ENCODE data around the gene NINJ1.

NINJ1 gene

DNA sequence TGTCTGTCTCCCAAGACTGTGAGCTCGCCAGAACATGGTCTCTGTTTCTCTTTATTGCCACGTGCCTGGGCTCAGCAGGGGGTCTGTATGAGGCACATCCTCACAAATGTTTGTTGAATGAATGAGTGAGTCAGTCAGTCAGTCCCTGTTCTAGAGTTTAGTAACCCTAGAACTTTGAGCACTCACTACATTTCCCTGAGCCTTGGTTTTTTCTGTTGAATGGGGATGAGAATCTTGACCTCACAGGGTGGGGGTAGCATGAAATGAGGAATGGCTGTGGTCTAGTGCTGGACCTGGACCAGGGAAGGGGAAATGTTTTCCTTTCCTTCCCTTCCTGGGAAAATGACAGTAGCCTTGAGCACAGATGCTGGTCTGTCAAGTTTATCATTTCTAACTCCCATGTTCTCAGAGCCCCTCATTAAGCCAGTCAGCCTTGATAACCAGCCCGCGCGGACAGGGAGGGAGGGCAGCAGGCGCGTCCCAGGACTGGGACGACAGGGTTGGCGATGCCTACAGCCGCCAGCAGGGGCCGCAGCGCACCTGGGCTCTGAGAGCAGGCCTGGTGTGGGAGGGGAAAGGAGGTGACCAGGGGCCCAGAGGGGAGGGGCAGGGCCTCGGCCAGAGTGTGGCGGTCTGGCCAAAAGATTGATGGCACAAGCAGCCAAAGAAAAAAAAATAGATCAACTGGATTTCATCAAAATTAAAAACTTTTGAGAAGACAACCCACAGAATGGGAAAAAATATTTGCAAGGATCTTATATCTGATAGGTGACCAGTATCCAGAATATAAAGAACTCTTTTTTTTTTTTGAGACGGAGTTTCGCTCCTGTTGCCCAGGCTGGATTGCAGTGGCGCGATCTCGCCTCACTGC lies 25.8 kb upstream of the NINJ1 start:
- peak; percentile 81 to 87 for DNase-seq

- DNase-seq: peak; percentile 64 to 73
Measured at GRCh38 chr9:93156475-93157008, 22.5 kb upstream of the NINJ1 start.

DNA sequence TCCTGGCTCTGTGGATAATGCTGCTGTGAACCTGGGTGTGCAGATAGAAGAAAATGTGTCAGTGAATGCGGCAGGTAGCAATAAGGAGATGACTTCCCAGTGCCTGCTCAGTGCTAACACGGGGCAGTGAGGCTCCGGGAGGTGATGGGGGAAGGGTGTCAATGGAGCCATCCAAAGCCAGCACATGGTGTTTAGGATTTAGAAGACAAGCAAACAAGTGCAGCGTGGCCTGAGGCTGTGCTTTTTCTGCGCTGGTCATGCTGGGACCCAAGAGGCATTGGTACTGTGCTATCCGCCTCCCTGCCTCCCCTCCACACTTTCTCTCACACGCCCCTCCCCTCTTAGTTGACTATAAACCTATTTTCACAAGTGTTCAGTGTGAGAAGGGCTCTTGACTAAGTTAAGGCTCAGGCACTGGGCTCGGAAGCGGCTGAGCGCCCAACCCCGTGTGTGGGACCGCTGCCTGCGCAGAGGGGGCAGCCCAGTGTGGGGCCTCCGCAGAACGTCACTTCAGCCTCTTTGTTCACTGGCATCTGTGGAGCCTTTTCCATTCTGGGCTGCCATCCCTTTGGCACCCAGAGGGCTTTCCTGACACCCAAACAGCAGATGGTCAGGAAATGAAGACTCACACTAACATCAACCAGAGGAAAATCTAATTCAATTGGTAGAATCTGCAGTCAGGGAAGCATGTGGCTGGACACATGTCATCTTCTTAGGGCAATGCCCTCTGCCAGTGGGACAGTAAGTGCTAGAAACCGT lies 21.8 kb upstream of the NINJ1 start:
- DNase-seq: no peak

DNA sequence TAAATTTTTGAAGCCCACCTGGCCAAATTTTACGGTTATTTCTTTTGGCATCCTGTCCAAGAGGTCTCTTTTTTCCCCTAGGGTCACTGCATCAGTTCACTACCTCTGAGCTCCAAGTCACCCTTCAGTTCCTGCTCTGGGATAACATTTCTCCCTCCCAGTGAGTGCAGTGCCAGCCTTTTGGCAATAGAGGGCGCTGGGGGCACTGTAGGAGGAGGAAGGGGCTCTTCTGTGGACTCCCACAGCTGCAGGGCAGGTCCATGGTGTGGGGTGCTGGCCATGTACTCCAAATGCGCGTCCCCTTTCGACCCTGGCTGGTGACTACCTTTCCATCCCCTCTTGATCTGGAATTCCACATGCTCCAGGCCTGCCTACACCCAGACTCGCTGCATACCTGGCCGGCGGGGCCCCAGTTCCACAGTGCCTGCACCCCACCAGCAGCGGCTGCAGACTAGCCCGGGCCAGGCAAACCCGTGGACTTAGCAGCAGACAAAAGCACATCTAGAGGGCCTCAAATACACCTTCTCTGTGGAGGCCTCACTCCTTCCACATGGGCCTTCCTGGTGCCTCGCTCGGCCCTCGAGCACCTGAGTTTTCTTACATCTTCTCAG lies 20.3 kb upstream of the NINJ1 start:
- peak; percentile 46 to 67 for DNase-seq

DNA sequence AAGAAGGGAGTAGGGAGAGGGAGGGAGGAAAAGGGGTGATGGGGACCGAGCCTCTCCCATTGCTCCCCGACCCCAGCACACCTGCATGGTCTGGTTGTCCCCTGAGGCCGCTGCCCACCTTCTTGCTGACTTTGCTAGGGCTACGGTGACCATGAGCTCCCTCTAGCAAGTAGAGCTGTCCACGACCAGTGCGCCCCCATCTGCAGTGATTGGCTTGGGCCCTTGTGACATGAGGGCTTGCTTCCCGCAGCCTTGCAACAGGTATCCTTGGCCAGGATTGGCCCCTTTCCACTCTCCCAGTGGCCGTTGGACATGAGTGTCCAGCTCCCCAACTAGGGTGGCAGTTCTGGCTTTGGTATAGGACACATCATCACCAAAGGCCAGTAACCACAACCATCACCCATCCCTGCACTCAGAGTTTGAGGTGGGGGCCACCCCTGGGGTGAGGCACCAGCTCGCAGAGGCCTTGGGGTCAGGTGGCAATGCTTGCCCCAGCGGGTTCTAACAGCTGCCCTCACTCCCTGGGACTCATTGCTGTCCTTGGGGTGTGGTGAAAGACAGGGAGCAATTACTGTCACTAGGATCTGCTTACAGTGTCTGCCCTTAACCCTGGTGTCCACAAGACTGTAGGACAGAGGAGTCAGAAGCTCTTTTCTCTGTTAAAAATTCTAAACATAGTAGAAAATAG lies 17.2 kb upstream of the NINJ1 start:
- DNase-seq: no peak

DNA sequence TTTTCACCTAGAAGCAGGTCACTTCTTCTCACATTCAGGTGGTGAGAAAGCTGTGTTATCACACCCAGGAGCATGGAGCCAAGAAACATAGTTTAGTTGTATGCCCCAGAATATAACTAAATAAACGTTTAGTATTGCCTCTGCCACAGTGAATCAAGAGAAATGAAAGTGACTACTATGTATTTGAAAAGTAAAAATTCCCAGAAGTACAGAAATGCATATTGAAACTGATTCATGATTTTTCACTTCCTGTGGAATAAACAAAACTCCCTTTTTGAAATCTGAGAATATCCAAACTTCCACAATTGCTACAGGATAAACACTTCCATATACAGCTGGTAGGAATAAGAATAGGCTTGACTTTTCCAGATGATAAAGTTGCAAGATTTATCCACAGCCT lies 15.3 kb upstream of the NINJ1 start:
- no peak for DNase-seq

GRCh38 chr9:93148721-93149120 lies 14.7 kb upstream of the NINJ1 start:
- no peak for DNase-seq

GRCh38 chr9:93147632-93148031 lies 13.6 kb upstream of the NINJ1 start:
- no peak for DNase-seq

- DNase-seq: peak; percentile 50 to 66
Measured at GRCh38 chr9:93146696-93147095, 12.6 kb upstream of the NINJ1 start.

GRCh38 chr9:93143830-93144530 lies 9.9 kb upstream of the NINJ1 start:
- peak; percentile 40 to 48 for DNase-seq

GRCh38 chr9:93141771-93142483 lies 7.9 kb upstream of the NINJ1 start:
- no peak for DNase-seq

GRCh38 chr9:93139365-93140182 lies 5.5 kb upstream of the NINJ1 start:
- no peak for DNase-seq

GRCh38 chr9:93138171-93138764 lies 4.2 kb upstream of the NINJ1 start:
- no peak for DNase-seq

DNA sequence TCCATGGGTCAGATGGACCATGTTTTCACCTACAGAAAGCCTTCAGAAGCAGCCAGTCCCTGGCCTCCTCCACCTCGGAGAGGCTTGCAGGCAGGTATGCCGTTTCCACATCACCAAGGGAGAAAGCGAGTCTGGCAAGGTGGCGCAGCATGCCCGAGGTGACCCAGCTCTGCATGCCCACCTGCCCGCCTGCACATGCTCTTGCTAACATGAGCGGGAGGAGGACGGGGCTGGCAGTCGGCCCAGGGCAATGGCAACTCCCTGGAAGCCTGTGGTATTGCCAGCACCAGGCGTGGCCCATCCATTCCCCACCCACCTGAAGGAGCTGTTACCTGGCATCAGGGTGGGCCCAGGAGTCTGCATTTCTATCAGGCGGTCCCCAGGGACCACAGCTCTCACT lies 3.3 kb upstream of the NINJ1 start:
- no peak for DNase-seq

- DNase-seq: no peak
Measured at GRCh38 chr9:93136011-93136440, 2.0 kb upstream of the NINJ1 start.

DNA sequence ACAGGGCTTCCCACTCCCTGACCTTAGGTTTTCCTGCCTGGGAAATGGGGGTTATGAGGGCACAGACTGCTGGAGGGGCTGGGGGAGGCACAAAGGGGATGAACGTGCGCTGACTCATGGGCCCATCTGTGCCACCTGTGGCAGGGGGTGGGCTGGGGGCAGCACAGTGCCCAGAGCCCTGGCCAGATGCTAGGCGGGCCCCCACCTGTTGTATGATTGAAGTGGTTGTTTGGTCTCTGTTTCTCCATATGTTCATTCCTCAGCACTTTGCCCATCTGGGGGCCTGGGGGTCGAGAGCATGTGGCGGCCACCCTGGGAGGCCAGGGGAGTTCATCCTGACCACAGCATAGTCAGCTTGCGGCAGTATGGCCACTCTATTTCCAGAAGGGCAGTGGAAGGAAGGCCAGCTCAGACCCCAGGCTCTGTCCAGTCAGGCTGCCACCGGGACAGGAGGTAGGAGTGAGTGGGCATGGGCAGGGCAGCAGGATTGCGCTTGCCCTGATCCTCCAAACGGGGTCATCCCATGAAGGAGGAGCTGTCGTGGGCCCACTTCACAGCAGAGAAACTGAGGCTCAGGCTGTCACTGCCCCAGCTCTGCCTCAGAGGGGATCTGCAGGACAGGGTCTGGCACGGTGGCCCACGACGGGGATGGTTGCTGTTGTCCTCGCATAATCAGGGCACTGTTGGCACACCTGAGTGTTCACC lies 841 bp upstream of the NINJ1 start:
- no peak for DNase-seq

- DNase-seq: peak in 1 of 2 experiments; percentile 58
Measured at GRCh38 chr9:93133681-93134014, 403 bp downstream of the NINJ1 start.

DNA sequence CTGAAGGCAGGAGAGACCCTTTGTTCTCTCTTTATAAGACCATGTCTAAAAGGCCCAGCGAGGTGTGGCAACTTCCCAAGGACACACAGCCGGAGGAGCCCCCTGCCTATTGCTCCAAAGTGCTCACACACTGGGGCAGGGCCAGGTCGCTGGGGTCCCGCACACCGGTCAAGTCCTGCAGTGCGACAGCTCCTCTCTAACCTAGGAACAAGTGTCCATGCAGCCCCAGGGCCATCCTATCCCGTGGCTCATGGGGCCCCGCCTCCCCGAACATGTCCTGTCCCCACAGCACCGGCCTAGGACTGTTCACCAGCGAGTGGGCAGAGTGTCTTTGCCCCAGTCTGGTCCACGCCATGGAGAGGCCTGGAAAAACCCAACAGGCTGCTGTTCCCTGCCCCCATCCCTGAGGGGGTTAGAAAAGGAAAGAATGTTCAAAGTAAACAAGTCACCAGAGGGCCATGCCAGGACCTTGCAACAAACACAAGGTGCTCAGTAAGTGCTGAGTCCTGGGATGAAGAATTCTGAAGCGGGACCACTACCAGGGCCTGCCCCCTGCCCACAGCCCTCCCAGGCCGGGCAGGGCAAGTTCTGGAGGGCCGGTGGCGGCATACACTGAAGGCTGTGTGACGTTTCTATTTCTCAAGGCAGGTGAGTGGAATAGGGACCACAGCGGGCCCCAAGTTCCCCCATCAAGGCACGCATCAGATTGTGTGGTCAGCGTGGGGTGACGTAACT lies 938 bp downstream of the NINJ1 start:
- DNase-seq: peak in 1 of 2 experiments; percentile 70
